Loucy (cell line): Measurements from ENCODE around the gene LRBA.

Source experiments
- H2AFZ ChIP-seq: fragments of 200-600 bp; sonication (generic); 2 replicates; pipeline ENCODE4 v1.6.0; 2016; ENCODE audit warnings: antibody characterized with exemption, mild to moderate bottlenecking, low read length, moderate library complexity
- H3F3A ChIP-seq: fragments of 200-600 bp; 2 replicates; pipeline ENCODE4 v1.6.0; 2016; ENCODE audit warnings: antibody characterized with exemption, low read depth, mild to moderate bottlenecking
- H3K27me3 ChIP-seq: fragments of 200-600 bp; sonication (generic); 2 replicates; pipeline ENCODE4 v1.6.1; 2014; ENCODE audit warnings: low read length, mild to moderate bottlenecking; ENCODE audit not compliant: insufficient read depth, poor library complexity, severe bottlenecking
- H3K36me3 ChIP-seq: fragments of 200-600 bp; sonication (generic); 2 replicates; pipeline ENCODE4 v1.6.1; 2016; ENCODE audit warnings: low read length; ENCODE audit not compliant: insufficient read depth
- H3K4me1 ChIP-seq: fragments of 200-600 bp; sonication (generic); 2 replicates; pipeline ENCODE4 v1.5.1; 2014; ENCODE audit warnings: low read length, mild to moderate bottlenecking; ENCODE audit not compliant: insufficient read depth, poor library complexity, severe bottlenecking
- H3K4me2 ChIP-seq: fragments of 200-600 bp; sonication (generic); 2 replicates; pipeline ENCODE4 v1.6.0; 2014; ENCODE audit warnings: antibody characterized with exemption, low read length, low read depth, mild to moderate bottlenecking; ENCODE audit not compliant: poor library complexity, severe bottlenecking
- H3K4me3 ChIP-seq: fragments of 200-600 bp; sonication (generic); 2 replicates; pipeline ENCODE4 v1.5.1; 2014; ENCODE audit warnings: low read length, mild to moderate bottlenecking, mixed read lengths; ENCODE audit not compliant: poor library complexity, severe bottlenecking
- H3K79me2 ChIP-seq: fragments of 200-600 bp; sonication (generic); 2 replicates; pipeline ENCODE4 v1.6.1; 2014; ENCODE audit warnings: low read length; ENCODE audit not compliant: insufficient read depth
- H3K9ac ChIP-seq: fragments of 200-600 bp; sonication (generic); 2 replicates; pipeline ENCODE4 v1.6.0; 2014; ENCODE audit warnings: mild to moderate bottlenecking, low read depth, low read length, moderate library complexity; ENCODE audit not compliant: poor library complexity, severe bottlenecking
- H3K9me2 ChIP-seq: fragments of 200-600 bp; sonication (generic); replicated peaks from 2 replicates; pipeline ENCODE4 v1.6.1; 2016; ENCODE audit warnings: low read depth, low read length, mixed read lengths
- H3K9me3 ChIP-seq: fragments of 200-600 bp; sonication (generic); 2 replicates; pipeline ENCODE4 v1.6.1; 2014; ENCODE audit warnings: mild to moderate bottlenecking, antibody characterized with exemption, low read length, low read depth; ENCODE audit not compliant: insufficient read depth
- H4K20me1 ChIP-seq: fragments of 200-600 bp; sonication (generic); 2 replicates; pipeline ENCODE4 v1.6.0; 2014; ENCODE audit warnings: antibody characterized with exemption, low read length, mild to moderate bottlenecking; ENCODE audit not compliant: insufficient read depth, poor library complexity, severe bottlenecking
- CTCF ChIP-seq: fragments of 200-600 bp; sonication (generic); conservative IDR thresholded peaks from 2 replicates; pipeline ENCODE4 v1.5.1; 2014; ENCODE audit warnings: mild to moderate bottlenecking, antibody characterized with exemption, low read length
- EZH2phosphoT487 ChIP-seq: fragments of 200-600 bp; IDR thresholded peaks from 2 replicates; pipeline ENCODE4 v1.6.1; 2018; ENCODE audit warnings: antibody characterized with exemption, mild to moderate bottlenecking, moderate library complexity, borderline replicate concordance

The LRBA gene

GRCh38 chr4:150247184-150247583, 767.9 kb downstream of the LRBA start:
- no peak overlapping the region for H3K9ac ChIP-seq

GRCh38 chr4:150244600-150244999, 770.5 kb downstream of the LRBA start:
- H3K9ac ChIP-seq: no peak overlapping the region
- H3F3A ChIP-seq: no peaks in the 10 kb centered on the region
- H3K4me3 ChIP-seq: no peak overlapping the region
- H3K9me2 ChIP-seq: no peaks in the 10 kb centered on the region
- no peaks in the 10 kb centered on the region for H3K9me3 ChIP-seq
- H4K20me1 ChIP-seq: no peaks in the 10 kb centered on the region
- no peaks in the 10 kb centered on the region for H3K4me1 ChIP-seq
- H3K79me2 ChIP-seq: no peaks in the 10 kb centered on the region
- TF ChIP-seq CTCF: no peak
- no peak for TF ChIP-seq EZH2phosphoT487
- H3K36me3 ChIP-seq: no peaks in the 10 kb centered on the region
- no peak overlapping the region for H2AFZ ChIP-seq
- no peaks in the 10 kb centered on the region for H3K27me3 ChIP-seq
- no peak overlapping the region for H3K4me2 ChIP-seq

More at GRCh38 chr4:150247184-150247583, 767.9 kb downstream of the LRBA start:
- no peaks in the 10 kb centered on the region for H3K9me3 ChIP-seq
- H3K27me3 ChIP-seq: no peaks in the 10 kb centered on the region
- no peak overlapping the region for H3K4me3 ChIP-seq
- H3K4me2 ChIP-seq: no peak overlapping the region
- TF ChIP-seq CTCF (no peak), EZH2phosphoT487 (no peak)
- no peaks in the 10 kb centered on the region for H3K36me3 ChIP-seq
- no peaks in the 10 kb centered on the region for H3K4me1 ChIP-seq
- H2AFZ ChIP-seq: no peak overlapping the region
- H3K9me2 ChIP-seq: no peaks in the 10 kb centered on the region
- H4K20me1 ChIP-seq: no peaks in the 10 kb centered on the region
- no peaks in the 10 kb centered on the region for H3K79me2 ChIP-seq
- 0 out of 2 replicates have a peak, but pooled peaks cover 4% of the 10 kb centered on the region for H3F3A ChIP-seq

- Histone ChIP-seq H4K20me1 (no peaks in the 10 kb centered on the region), H3K9me2 (no peaks in the 10 kb centered on the region), H3K9ac (no peak overlapping the region), H3F3A (no peaks in the 10 kb centered on the region), H3K4me3 (no peak overlapping the region), H3K4me1 (no peaks in the 10 kb centered on the region), H3K36me3 (no peaks in the 10 kb centered on the region), H2AFZ (no peak overlapping the region), H3K9me3 (no peaks in the 10 kb centered on the region), H3K4me2 (no peak overlapping the region), H3K79me2 (no peaks in the 10 kb centered on the region), H3K27me3 (no peaks in the 10 kb centered on the region)
- TF ChIP-seq CTCF (no peak), EZH2phosphoT487 (no peak)
Measured at GRCh38 chr4:150243932-150244331, 771.2 kb downstream of the LRBA start.
